Ovary (tissue), 9 donors: ENCODE data around the gene PPP1R13B. TPM values are rescaled to one million over a fixed set of nuclear protein-coding genes. Genes with fewer than 3 reads are reported as not detected.

Experiments used
- DNase-seq, 5 donors: peaks; one replicate each; pipeline ENCODE4 v3.0.0-alpha.2; 2019 to 2020
- H3K27ac ChIP-seq, 2 donors: fragments of 200-600 bp; one replicate each; pipeline versions ENCODE4 v1.5.1 to v1.8.0; 2019 to 2022
- H3K27me3 ChIP-seq: fragments of 200-600 bp; one replicate; pipeline ENCODE4 v1.8.0; 2022
- H3K36me3 ChIP-seq: fragments of 200-600 bp; sonication (generic); one replicate; pipeline ENCODE4 v1.5.1; 2019
- H3K4me1 ChIP-seq: one replicate; pipeline ENCODE4 v1.8.1; 2013; ENCODE audit warnings: mild to moderate bottlenecking, moderate library complexity; ENCODE audit not compliant: insufficient read depth
- H3K4me3 ChIP-seq: fragments of 200-600 bp; sonication (generic); one replicate; pipeline ENCODE4 v1.5.1; 2017
- H3K9me3 ChIP-seq, 2 donors: fragments of 200-600 bp in 1 of 2; sonication (generic) in 1 of 2; one replicate each; pipeline versions ENCODE4 v1.5.1 to v1.8.1; 2013 to 2019; ENCODE audit warnings: mild to moderate bottlenecking in 1 of 2, moderate library complexity in 1 of 2
- EP300 ChIP-seq: sonication (generic); formaldehyde crosslinking; IDR thresholded peaks from one replicate; pipeline ENCODE4 v1.6.1; 2017; ENCODE audit warnings: antibody characterized with exemption
- POLR2A ChIP-seq: fragments of 450-650 bp; IDR thresholded peaks from one replicate; pipeline ENCODE4 v1.6.1; 2017; ENCODE audit warnings: antibody characterized with exemption, mild to moderate bottlenecking, moderate library complexity
- WGBS, 3 donors: extraction: QIAGEN DNeasy Blood & Tissue Kit in 1 of 3; methylation state at CpG; one replicate each; pipeline versions ENCODE4 v1.1.5 to v1.1.7; 2013 to 2017; 5-methylcytosine and 5-hydroxymethylcytosine counted together
- intact Hi-C, 4 donors: fragments of 100-400 bp; cut with DNase I; formaldehyde crosslinking; loops; one replicate each; pipeline versions ENCODE4 v1.11.0 to v1.15.1; 2022 to 2023
- polyA plus RNA-seq, 2 donors: library from polyadenylated mRNA; stranded (reverse); fragments of 200-250 nt in 1 of 2; fragments of 350-450 nt in 1 of 2; fragmentation: Illumina TruSeq in 1 of 2; extraction: RNeasy Lipid Tissue Mini Kit (QIAGEN cat#74804) in 1 of 2; gene quantifications; one replicate each; pipeline ENCODE4 v1.2.3, GENCODE V29; 2013 to 2014
- total RNA-seq, 7 donors: library from RNA; depleted of rRNA in 2 of 7; stranded (reverse); fragments of >200 nt in 2 of 7; fragmentation: NEBNext Ultra II Directional in 3 of 7; extraction: Animal tissue kit (Norgen Biotek cat#: 25700) in 3 of 7; gene quantifications; one replicate each; pipeline versions ENCODE4 v1.1.0 to v1.2.4, GENCODE V29; 2016 to 2023
- TF ChIP-seq, protein P1 (sequence below), 3 donors: fragments of 450-650 bp in 2 of 3; fragments of 200-600 bp in 1 of 3; IDR thresholded peaks; one replicate each; pipeline versions ENCODE4 v1.5.1 to v1.8.0; 2016 to 2022; ENCODE audit warnings: antibody characterized with exemption in 3 of 3, mild to moderate bottlenecking in 1 of 3
- donor health status: DM: no; HTN: no; CAD: no; lungs with moderate emphysema.
- donor health status: DM: no; HTN: no; CAD: no.
- donor health status: Bipolar disorder and iron deficiency.
- donor health status: DM: yes; HTN: yes; CAD: no.
- donor health status: DM: no; HTN: no; CAD: no.
- donor health status: DM: yes; HTN: yes; CAD: no.

Gene PPP1R13B
- total and polyA plus RNA-seq, 9 donors = 15.0 to 64.8 (median 35.3) TPM

DNA sequence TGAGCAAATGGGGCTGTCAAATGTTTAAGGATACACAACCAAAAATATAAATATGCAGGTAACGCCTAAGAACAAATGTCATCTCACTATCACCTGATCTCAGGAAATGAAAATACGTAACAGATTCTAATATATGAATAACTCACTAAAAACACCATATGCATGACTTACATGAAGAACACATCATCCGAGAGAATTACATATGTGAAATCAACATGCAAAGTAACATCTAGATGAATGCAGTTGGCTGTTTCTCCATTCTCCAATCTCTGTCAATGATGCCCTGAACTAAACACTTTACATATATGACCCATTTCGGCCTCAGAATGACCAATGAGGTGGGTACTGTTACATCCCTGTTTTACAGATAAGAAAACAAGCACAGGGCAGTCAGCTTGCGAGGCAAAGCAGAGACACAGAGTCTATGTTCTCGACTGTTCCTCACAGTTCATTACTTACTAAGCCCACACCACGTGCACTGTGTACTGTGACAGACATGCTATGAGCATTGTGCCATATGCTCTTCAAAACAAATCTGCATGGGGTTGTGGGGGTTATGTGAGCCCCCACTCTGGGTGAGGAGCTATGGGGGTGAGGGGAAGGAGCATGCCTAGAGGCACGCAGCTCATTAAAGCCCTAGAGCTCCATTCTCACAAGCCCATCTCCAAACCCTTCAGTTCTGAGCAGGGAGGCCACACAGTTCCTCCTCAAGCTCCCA is 89.2 kb downstream of the PPP1R13B start:
- DNase-seq = no peak
- H3K4me3 ChIP-seq = no peak overlapping the region
- no peaks in the 10 kb centered on the region for H3K4me1 ChIP-seq
- no peaks in the 10 kb centered on the region for H3K9me3 ChIP-seq
- TF ChIP-seq, protein P1, sequence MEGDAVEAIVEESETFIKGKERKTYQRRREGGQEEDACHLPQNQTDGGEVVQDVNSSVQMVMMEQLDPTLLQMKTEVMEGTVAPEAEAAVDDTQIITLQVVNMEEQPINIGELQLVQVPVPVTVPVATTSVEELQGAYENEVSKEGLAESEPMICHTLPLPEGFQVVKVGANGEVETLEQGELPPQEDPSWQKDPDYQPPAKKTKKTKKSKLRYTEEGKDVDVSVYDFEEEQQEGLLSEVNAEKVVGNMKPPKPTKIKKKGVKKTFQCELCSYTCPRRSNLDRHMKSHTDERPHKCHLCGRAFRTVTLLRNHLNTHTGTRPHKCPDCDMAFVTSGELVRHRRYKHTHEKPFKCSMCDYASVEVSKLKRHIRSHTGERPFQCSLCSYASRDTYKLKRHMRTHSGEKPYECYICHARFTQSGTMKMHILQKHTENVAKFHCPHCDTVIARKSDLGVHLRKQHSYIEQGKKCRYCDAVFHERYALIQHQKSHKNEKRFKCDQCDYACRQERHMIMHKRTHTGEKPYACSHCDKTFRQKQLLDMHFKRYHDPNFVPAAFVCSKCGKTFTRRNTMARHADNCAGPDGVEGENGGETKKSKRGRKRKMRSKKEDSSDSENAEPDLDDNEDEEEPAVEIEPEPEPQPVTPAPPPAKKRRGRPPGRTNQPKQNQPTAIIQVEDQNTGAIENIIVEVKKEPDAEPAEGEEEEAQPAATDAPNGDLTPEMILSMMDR (IDR thresholded peaks at IDR 0.05) = no peak
- no peak for TF ChIP-seq EP300
- no peak for TF ChIP-seq POLR2A
- H3K27ac ChIP-seq = no peak overlapping the region
- no peaks in the 10 kb centered on the region for H3K27me3 ChIP-seq
- intact Hi-C loops = no loop called here
- H3K36me3 ChIP-seq = no peaks in the 10 kb centered on the region
- 94 to 97% (median 95%) methylated on average over 8 of the region's 8 CpGs for WGBS, 3 donors

DNA sequence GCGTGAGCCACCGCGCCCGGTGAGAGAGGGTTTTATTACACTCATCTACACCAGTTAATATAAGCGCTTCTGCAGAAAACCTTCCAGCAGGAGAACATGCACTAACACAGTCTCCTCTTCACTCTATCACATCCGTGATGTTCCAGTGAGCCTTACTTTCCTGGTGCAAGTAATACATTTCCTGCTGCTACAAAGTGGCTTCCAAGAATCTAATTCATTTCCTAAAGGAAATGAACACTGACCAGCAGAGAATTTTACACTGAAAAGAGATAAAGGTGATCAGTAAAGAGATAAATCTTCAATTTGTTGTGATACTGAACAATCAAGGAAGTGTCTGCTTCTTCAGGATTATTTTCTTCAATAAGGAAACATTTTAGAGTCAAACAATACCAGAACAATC is 92.3 kb downstream of the PPP1R13B start:
- TF ChIP-seq POLR2A = no peak
- no peak for TF ChIP-seq EP300
- TF ChIP-seq, protein P1 (IDR thresholded peaks at IDR 0.05) = no peak
- intact Hi-C loops = no loop called here
- no peaks in the 10 kb centered on the region for H3K27me3 ChIP-seq
- DNase-seq = no peak
- no peak overlapping the region for H3K4me3 ChIP-seq
- no peak overlapping the region for H3K27ac ChIP-seq
- H3K36me3 ChIP-seq = no peaks in the 10 kb centered on the region
- no peaks in the 10 kb centered on the region for H3K9me3 ChIP-seq
- 89 to 99% (median 94%) methylated on average over 6 of the region's 6 CpGs for WGBS, 3 donors
- H3K4me1 ChIP-seq = no peaks in the 10 kb centered on the region

DNA sequence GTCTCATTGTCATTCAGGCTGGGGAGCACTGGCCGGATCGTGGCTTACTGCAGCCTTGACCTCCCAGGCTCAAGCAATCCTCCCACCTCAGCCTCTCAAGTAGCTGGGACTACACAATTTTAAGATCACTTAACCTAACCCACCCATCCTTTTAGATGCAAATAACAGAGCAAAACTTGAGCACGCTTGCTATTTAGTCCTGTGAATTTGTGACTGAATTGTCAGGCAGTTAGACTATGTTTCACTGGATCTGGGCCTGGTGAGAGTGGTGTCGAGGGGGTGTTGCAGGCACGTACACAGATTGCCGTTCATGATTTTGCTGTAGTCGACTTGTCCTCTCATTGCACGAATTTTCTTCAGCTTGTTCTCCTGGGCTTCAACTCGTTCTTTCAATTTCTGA is 93.6 kb downstream of the PPP1R13B start:
- no peaks in the 10 kb centered on the region for H3K36me3 ChIP-seq
- no peak overlapping the region for H3K27ac ChIP-seq
- no peak overlapping the region for H3K4me3 ChIP-seq
- intact Hi-C loops = no loop called here
- TF ChIP-seq, protein P1 (IDR thresholded peaks at IDR 0.05) = no peak
- no peak for DNase-seq
- no peaks in the 10 kb centered on the region for H3K4me1 ChIP-seq
- no peaks in the 10 kb centered on the region for H3K27me3 ChIP-seq
- H3K9me3 ChIP-seq = no peaks in the 10 kb centered on the region
- 69 to 79% (median 73%) methylated on average over 9 of the region's 9 CpGs for WGBS, 3 donors

DNA sequence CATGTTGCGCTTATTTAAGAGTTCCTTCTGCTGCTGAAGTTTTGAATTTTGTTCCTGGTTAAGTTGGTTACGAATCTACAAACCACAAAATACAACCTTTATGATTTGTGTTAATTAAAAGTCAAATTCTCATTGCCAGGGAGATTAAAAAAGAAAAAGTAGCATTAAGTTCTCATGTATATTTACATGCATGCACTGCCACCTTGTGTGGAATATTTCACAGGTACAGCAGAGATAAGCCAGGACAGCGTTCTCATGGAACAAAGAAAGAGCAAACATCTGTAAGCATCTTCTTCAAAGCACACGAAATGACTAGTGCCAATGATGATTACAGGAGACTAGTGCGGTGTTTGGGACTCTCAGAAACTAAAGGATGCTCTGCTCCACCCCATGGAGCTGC is 97.5 kb downstream of the PPP1R13B start:
- H3K36me3 ChIP-seq = no peaks in the 10 kb centered on the region
- WGBS, 3 donors = 80 to 83% (median 82%) methylated on average over 5 of the region's 5 CpGs
- H3K27ac ChIP-seq = no peak overlapping the region
- H3K4me3 ChIP-seq = no peak overlapping the region
- H3K27me3 ChIP-seq = no peaks in the 10 kb centered on the region
- no peaks in the 10 kb centered on the region for H3K9me3 ChIP-seq
- no peaks in the 10 kb centered on the region for H3K4me1 ChIP-seq
- no peak for TF ChIP-seq EP300
- TF ChIP-seq, protein P1 (IDR thresholded peaks at IDR 0.05) = no peak
- no peak for TF ChIP-seq POLR2A
- DNase-seq = no peak
- intact Hi-C loops = no loop called here
